ENCODE measurements around the gene NFIL3. TPM values are rescaled to one million over a fixed set of nuclear protein-coding genes. Genes with fewer than 3 reads are reported as not detected.
A peak's percentile ranks its signal among the peaks of the same experiment; 100 is the strongest.
"Not testable (repeated sequence)": the region's sequence is repeated elsewhere in the genome, so short reads cannot be mapped to it uniquely, and the experiment has no call there.

NFIL3 gene
- total RNA-seq, 1 donor from 2014 or later: 19.4 TPM

DNA sequence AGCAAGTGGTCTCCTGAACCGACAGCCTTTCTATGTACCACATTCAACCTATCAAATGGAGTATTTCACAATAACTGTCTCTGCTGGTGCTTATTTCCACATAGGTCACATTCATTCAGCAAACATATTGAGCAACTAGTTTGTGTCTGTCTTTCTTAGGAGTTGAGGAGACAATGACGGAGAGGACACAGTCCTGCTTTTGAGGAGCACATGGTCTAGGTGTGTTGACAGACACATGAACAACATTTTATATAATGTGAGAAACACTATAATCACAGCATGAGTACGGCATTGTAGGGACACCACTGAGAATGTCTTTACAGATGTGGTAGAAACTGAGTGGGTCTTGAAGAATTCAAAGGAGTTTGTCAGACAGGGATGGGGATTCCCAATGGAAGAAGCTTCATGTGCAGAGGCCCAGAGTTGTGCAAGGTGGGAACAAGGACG lies 28.5 kb downstream of the NFIL3 start:
- peak; percentile 76 for ATAC-seq

DNA sequence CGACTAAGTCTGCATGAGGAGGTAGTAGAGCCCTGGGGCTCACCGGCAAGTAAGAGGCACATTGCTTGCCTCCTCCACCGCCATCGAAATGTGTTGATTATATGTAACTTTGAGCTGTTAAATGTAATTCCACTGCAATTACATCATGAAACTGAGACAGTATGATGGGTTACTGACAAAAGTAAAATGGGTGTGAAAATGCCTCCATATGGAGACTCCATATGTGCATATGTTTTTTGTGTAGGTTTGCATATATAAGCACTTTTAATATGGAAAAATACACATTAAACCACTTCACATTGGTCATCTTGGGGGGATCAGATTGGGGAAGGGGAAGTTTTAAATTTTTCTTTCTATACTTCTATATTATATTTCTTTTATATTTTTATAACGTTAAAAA lies 29.8 kb downstream of the NFIL3 start:
- ATAC-seq: no peak

DNA sequence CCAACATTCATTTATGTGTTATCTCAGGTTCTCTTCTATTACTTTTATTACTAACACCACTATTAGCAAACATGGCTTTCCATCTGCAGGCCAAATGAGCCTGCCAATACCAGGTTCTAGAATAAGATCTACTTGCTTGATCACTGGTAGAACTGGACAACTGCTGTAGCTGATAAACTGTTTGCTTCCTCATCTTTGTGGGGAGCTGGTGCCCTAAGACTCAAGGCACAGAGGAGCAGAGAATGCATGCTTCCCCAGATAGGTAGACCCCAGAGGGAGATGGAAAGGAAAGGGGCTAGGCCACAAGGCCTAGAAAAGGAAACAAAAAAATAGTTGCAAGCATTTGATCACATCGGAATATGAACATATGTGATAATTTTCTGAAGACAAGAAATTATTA lies 31.2 kb downstream of the NFIL3 start:
- no peak for ATAC-seq

DNA sequence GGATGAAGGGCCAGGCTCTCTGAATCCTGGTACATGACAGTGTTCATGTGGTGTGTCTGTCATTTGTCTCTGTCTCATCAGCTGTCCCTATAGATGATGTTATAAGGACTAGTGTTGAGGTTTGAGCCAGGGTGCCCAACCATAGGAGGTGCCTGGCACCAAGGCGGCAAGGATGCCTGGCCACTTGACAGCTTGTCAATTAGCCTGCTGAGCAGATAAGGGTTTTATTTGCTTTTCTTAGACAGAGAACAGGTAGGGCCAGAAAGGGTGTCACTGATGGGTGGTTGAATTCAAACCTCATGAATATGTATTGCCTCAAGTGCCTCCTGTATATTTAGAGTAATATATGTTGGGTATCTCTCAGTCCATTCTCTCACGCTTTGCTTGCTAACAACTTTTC lies 31.8 kb downstream of the NFIL3 start:
- no peak for ATAC-seq

DNA sequence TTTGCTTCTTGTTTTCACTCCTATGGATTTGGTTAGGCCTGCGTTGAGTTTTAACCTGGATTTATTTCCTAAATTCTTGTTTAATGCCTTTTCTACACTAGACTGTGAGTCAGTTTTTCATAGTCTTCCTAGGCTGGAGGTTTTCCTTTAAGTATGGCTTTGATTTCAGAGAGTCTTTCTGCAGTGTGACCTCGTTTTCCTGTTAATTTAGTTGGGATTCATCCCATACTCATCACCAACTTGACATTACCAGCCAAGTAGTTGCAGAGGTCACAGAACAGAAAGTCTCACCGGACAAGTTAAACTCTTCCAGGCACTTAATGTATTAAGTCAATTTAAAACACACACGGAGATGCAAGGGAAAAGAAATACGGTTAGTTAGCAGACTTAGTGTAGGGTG lies 32.2 kb downstream of the NFIL3 start:
- ATAC-seq: no peak

DNA sequence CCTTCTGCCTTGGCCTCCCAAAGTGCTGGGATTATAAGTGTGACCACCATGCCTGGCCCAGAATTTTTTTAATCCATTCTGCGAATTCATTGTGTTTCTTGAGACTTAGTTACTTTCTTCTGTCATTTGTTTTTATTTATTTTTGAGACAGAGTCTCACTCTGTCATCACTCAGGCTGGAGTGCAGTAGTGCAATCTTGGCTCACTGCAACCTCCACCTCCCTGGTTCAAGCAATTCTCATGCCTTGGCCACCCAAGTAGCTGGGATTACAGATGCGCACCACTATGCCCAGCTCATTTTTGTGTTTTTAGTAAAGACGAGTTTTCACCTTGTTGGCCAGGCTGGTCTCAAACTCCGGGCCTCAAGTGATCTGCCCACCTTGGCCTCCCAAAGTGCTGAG lies 33.9 kb downstream of the NFIL3 start:
- ATAC-seq: not testable (repeated sequence)

DNA sequence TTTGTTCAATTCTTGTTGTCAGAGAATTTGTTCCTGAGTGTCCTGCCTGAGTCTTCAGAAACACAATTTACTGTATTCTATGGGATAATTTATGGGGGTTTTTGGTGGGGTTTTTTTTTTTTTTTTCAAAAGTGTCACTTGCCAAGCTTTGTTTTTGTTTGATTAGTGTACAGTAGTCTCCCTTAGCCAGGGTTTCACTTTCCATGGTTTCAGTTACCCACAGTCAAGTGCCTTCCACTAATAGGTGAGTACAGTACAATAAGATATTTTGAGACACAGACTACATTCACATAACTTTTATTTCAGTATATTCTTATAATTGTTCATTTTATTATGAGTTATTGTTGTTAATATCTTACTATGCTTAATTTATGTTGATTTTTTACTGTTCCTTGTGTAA lies 36.9 kb downstream of the NFIL3 start:
- ATAC-seq: no peak

DNA sequence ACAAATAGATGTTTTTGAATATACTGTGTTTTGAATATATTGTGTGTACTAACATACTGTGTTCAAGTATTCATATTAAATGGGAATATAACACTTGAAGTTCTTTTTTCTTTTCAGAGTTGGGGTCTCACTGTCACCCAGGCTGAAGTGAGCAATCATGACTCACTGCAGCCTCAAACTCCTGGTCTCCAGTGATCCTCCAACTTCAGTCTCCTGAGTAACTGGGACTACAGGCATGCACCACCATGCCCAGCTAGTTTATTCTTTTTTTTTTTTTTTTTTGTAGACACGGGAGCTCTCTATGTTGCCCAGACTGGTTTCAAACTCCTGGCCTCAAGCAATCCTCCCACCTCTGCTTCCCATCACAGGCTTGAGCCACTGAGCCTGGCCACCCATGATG lies 38.7 kb downstream of the NFIL3 start:
- no peak for ATAC-seq

DNA sequence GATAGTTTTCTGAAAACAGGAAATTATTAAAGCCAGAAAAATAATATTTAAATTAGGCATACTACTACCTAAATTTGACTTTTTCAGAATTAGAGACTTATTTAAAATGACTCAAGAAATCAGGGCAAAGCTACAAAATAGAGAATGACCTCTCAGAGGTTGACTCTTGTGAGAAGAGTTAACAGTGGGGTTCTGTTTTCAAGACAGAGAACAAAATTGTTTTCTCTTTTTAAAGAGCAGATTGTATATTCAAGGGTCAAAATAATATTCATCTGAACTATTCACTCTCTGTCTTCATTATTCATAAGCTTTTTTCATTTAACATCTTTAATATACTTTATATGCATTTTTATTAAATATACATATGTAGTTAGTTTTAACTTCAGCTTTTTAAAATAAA lies 40.1 kb downstream of the NFIL3 start:
- no peak for ATAC-seq

DNA sequence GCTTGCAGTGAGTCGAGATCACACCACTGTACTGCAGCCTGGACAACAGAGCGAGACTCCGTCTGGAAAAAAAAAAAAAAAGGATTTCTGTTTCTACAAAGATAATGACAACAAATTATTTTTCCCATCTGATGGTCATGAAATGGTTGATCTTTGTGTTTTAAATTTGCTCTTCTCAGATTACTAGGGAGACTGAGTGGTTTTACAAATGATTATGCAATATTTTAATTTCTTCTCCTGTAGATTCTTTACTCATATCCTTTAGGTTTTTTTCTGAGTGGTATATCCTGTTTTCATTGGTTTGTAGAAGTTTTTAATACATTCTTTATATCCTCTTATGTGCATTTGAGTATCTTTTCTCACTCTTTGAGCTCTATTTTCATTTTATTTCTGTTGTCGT lies 41.3 kb downstream of the NFIL3 start:
- no peak for ATAC-seq

DNA sequence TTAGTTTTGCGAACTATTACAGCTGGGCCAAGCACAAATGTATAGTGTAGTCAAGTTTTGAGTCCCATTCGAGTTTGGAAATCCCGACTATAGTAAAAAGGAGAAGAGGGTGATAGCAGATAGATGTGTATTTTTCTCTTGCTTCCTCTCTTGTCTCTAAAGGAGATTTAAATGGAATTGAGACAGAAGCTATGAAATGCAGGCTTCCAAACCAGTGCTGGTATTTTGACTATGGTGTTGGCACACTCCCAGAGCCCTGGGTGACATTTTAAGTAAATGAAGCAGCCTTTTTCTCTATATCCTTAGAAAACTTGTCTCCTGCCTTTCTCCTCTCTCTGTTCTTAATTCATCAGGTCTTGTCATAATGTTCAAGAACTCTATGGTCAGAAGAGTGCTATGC lies 44.2 kb downstream of the NFIL3 start:
- ATAC-seq: no peak

DNA sequence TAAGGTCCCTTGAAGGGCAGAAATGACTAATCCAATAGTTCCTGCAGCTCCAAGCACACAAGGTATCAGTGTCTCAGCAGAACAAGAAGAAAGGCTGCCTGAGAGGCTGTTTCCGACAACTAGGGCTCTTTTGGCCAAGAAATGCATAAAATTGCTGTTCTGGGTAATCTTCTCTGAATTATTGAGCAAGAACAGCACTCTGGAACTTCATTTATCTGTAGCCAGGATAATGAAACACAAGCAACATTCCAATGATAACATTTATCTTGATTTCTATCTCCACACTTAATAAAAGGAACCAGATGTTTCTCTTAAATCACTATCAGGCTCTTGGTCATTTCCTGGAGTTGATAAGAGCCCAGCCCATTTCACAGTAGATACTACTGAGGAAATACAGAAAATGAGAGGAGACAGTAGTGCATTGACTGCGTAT lies 44.9 kb downstream of the NFIL3 start:
- ATAC-seq: no peak

DNA sequence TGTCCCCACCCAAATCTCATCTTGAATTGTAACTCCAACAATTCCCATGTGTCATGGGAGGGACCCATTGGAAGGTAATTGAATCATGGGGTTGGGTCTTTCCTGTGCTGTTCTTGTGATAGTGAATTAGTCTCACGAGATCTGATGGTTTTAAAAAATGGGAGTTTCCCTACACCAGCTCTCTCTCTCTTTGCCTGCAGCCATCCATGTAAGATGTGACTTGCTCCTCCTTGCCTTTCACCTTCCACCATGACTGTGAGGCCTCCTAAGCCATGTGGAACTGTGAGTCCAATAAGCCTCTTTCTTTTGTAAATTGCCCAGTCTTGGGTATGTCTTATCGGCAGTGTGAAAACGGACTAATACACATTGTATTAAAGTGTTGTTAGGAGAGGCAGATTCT lies 45.6 kb downstream of the NFIL3 start:
- not testable (repeated sequence) for ATAC-seq

DNA sequence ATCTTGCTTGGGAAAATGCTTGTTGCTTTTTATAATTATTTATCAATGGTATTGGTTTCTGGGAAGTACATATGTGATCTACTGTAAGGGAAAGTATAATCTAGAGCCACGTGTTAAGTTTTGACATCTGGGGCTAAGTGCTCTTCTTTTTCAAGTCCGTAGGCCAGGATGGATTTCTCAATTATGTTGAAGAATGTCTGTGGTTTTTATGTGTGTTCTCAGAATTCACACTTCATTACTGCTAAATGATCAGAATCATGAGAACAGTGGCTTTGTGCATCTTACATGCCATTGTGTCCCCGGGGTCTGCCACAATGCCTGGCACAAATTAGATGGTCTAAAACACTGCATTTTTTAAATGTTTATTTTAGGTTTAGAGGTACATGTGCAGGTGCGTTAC lies 47.4 kb downstream of the NFIL3 start:
- no peak for ATAC-seq

DNA sequence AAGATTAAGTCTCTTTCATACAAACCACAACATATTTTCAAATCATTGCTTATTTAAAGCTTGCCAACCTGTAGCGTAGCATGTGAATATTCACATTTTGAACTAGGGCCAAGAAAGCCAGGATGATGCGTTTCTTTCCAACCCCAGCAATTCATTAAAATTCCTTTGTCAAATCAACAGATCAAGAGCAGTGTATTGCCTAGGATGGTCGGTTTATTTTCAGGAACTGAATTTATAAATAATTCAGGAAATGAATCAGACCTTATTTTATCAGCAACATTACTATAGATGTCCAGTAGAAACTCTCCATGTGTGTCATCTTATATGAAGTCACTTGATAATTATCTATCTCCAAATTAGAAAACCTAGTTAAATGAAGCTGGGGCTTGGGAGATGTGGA lies 48.7 kb downstream of the NFIL3 start:
- no peak for ATAC-seq

DNA sequence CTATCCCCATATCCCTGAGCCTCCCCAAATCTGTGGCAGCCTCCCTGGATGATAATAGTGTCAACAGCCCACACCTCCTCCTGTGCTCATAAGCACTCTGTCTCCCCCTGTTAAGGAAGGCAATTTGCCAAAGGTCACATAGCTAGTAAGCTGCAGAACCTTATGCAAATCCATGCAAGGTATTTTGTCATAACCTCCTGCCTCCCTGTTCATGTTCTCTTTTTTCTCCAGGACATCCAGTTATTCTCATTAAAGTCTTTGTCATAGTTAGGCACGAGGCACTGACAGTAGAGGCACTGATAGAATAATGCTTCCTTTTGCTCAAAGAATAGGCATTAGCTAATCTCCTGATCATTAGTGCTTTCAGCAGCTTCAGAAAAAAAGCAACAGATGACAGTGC lies 51.7 kb downstream of the NFIL3 start:
- no peak for ATAC-seq

DNA sequence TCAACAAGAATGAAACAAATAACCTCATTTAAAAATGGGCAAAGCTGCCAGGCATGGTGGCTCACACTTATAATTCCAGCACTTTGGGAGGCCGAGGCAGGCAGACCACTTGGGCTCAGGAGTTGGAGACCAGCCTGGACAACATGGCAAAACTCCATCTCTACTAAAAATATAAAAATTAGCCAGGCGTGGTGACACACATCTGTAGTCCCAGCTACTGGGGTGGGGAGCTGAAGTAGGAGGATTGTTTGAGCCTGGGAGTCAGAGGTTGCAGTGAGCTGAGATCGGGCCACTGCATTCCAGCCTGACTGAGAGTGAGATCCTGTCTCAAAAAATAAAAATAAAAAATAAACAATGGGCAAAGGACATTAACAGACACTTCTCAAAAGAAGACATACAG lies 53.6 kb downstream of the NFIL3 start:
- not testable (repeated sequence) for ATAC-seq

DNA sequence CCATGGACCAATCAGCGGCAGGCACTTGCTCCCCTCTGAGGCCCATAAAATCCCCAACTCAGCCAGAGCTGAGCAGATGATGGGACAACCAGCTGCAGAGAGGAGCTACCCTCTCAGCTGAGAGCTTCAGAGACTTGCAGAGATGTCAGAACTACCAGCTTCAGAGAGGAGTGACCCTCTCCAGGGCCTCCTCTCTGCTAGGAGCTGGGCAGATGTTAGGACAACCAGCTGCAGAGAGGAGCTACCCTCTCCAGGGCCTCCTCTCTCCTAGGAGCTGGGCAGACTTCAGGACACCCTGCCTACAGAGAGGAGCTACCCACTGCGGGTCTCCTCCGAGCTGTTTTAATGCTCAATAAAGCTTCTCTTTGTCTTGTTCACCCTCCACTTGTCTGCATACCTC lies 58.9 kb downstream of the NFIL3 start:
- no peak for ATAC-seq

DNA sequence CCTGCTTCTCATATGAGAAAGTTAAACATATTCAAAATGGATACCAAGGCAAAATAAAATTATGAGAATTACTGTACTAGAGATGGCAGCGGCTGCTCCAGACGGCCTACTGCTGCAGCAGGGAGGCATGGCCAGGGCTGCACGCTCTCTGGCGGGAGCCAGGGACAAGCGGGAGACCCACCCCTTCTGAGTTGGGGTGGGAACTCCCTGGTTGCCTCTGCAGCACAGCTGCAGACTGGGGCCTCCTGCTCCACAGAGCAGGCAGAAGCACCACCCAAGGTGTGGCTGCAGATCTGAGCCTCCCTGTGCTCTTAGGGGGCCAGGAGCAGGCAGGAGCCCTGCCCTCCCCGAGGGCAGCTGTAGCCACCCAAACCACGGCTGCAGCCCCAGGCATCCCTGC lies 59.6 kb downstream of the NFIL3 start:
- ATAC-seq: no peak

DNA sequence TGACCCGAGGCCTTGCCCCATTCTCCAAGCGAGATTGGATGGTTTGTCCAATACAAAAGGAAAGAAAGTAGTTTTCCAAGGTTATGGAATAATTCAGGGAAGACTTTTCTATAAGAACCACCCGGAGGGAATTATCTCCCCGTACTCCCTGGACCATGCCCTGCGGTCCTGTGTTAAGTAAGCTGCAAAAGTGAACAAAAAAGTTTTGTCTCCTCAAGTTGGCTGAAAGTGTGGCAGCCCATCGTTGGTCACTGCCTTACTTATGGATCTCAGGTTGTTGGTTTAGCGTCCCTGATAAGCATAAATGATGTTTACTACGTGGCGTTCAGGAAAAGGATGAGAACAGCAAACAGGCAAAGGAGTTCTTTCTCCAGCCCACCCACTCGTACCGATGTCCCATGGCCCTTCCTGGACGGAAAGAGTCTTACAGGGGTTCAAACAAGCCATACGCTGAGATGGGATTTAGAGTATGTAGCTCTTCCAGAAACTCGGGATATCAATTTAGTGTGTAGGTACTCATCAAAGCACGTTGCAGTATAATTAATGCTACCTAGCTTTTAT lies 61.5 kb downstream of the NFIL3 start:
- no peak for ATAC-seq

DNA sequence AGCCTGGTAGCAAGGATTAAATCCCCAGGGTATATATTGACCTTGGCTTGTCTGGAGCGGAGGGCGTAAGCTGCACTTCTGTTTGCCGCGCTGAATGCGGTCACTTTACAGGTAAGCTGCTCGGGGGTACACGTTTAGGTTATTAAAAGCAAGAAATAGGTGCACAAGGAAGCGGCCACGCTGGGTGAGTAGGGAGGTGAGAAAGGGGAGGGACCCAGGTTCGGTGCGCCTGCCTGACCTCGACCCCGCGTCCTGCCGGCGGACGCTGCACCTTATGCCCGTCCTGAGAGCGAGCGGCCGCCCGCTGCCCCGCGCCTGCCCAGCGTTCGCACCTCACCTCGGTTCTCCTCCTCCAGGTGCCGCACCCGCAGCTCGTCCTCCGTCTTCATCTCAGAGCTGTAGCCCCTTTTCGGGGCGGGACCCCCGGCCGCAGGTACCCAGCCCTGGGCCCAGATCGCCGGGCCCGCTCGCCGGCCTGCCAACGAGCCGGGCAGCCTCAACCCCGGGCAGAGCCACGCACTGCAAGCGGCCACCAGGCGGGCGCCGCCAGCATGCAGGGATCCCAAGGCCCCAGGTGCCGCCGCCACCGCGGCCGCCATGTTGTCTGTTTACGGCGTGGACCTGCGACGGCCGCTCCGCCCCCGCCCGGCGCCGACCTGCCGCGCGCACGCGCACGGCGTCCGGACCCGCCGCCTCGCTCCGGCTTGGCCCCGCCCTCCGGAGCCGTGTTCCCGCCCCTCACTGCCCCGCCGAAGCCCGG lies 62.2 kb downstream of the NFIL3 start, which contains the start of gene AUH:
TSS of gene AUH (minus strand) at position 628 of the 760 bp plus-strand sequence. CDS start at position 599, 29 bp downstream.
- ATAC-seq: peak; percentile 97

DNA sequence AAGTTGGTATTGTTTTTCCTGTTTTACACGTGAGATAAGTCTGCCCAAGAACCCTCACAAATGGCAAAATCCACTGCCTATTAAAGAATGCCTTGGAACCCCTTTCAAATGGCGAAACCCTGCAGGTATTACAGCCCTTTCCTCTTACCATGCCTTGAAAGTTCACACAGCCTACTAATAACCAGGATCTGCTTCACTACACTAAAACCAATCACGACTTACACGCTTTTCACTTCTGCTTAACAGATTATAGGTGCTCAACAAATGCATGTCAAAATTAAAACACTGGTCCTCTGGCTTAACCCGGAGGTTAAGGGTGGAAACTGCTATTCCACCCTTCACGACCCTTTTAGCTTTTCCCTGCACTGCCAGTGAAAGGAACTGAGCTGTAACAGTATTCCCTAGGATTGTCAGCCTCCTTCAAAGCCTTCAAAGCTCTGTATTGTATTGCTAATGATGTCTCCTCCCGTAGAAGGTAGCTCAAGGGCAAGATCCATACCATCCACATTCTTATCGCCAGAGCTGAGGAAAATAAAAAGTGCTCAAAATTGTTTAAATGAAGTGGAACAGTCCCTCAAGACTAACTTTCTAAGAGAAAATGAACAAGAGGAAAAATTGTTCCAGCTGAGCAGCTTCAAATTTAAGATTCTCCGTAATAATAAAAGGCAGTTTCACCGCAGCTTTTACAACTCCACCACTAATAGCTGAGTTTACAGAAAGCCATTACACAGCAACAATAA lies 62.9 kb downstream of the NFIL3 start:
- ATAC-seq: peak; percentile 8

DNA sequence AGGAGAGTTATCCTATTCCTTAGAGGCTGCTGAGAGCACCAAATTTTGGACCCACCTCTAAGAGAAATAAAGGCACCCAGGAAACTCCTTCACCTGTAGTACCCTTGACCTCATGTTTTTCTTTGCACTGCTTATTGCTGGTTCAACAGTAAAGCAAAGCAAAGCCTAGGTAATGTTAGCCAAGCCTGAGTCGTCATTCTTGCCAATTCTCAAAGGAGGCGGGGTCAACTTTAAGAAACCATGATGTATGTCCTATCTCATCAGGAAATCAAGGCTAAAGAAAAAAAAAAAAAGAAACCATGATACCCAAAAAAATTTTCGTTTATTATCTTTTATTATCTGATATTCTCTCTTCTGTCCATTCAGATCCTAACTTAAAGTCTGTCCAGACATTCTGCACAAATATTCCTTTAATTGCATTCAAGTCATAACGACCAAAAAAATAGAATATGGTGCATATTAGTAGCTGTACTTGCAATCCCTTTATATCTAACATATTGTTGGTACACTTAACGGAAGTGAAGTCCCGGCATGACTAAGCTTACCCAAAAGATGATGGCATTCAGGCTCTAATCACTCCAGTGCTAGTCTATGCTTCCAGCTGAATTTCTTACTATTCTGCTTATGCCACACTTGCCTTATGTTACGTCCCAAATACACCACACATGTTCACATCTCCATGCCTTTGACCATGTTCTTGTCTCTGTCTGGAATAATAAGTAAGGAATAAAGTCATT lies 63.7 kb downstream of the NFIL3 start:
- ATAC-seq: no peak
